Right cardiac atrium (tissue), 5 donors: ENCODE results near the gene KRT6B. TPM values are rescaled to one million over a fixed set of nuclear protein-coding genes. Genes with fewer than 3 reads are reported as not detected.

Experiments
- ATAC-seq, 2 donors: fragments of 200-7000 bp; cut with Tn5 transposase; one replicate each; pipeline versions ENCODE4 v1.8.0 to v1.9.1; 2020; ENCODE audit warnings: moderate library complexity in 2 of 2, mild to moderate bottlenecking in 1 of 2
- DNase-seq, 3 donors: peaks; one replicate each; pipeline ENCODE4 v3.0.0-alpha.2; 2020
- H3K27ac ChIP-seq: one replicate; pipeline ENCODE4 v1.5.1; 2013; ENCODE audit warnings: mild to moderate bottlenecking, low read length, control low read depth, moderate library complexity
- H3K27me3 ChIP-seq: one replicate; pipeline ENCODE4 v1.6.1; 2013; ENCODE audit not compliant: control insufficient read depth, insufficient read depth
- H3K4me1 ChIP-seq: one replicate; pipeline ENCODE4 v1.6.1; 2013; ENCODE audit warnings: low read length; ENCODE audit not compliant: control insufficient read depth, insufficient read depth
- H3K4me3 ChIP-seq: one replicate; pipeline ENCODE4 v1.5.1; 2013; ENCODE audit warnings: low read length, control low read depth
- H3K9me3 ChIP-seq: one replicate; pipeline ENCODE4 v1.6.1; 2013; ENCODE audit warnings: low read length; ENCODE audit not compliant: control insufficient read depth
- WGBS: extraction: QIAGEN DNeasy Blood & Tissue Kit; methylation state at CpG from one replicate; pipeline ENCODE4 v1.1.7; 2013; 5-methylcytosine and 5-hydroxymethylcytosine counted together
- intact Hi-C, 4 donors: fragments of 100-400 bp; cut with DNase I; formaldehyde crosslinking; loops; one replicate each; pipeline versions ENCODE4 v1.11.0 to v1.14.0; 2022 to 2023
- polyA plus RNA-seq: library from polyadenylated mRNA; stranded (reverse); fragments of 200-250 nt; gene quantifications from one replicate; pipeline ENCODE4 v1.2.3, GENCODE V29; 2013
- total RNA-seq, 4 donors: library from RNA; stranded (reverse); fragmentation: NEBNext Ultra II Directional; extraction: Animal tissue kit (Norgen Biotek cat#: 25700); gene quantifications; one replicate each; pipeline ENCODE4 v1.2.1, GENCODE V29; 2021
- donor health status: healthy with polysubstance abuse.
- donor health status: DM: no; HTN: yes; CAD: no.
- donor health status: DM: no; HTN: no; CAD: no.
- donor health status: DM: no; HTN: yes; CAD: no; lungs with severe emphysema.
- donor health status: DM: yes; HTN: yes; CAD: no.

Gene KRT6B
- total and polyA plus RNA-seq, 5 donors, result not detected

GRCh38 chr12:52436000-52436827 is 15.7 kb downstream of the KRT6B start:
- peak in 2 of 3 donors; percentile 59 to 78 for DNase-seq
- ATAC-seq, result peak; percentile 73 to 92
- intact Hi-C loops, result no loop called here

GRCh38 chr12:52435659-52435999 is 16.3 kb downstream of the KRT6B start:
- no peak for ATAC-seq
- Histone ChIP-seq H3K27ac (no peak overlapping the region), H3K4me1 (no peaks in the 10 kb centered on the region), H3K27me3 (no peaks in the 10 kb centered on the region), H3K4me3 (no peak overlapping the region), H3K9me3 (no peaks in the 10 kb centered on the region)
- intact Hi-C loops, result no loop called here
- no peak for DNase-seq
- WGBS, result 79% methylated on average over 6 of the region's 6 CpGs

More at GRCh38 chr12:52436000-52436827, 15.7 kb downstream of the KRT6B start:
- Histone ChIP-seq H3K4me1 (no peaks in the 10 kb centered on the region), H3K27me3 (no peaks in the 10 kb centered on the region), H3K27ac (no peak overlapping the region), H3K4me3 (no peak overlapping the region), H3K9me3 (no peaks in the 10 kb centered on the region)
- WGBS, result 52% methylated on average over 9 of the region's 9 CpGs

- Histone ChIP-seq H3K4me1 (no peaks in the 10 kb centered on the region), H3K9me3 (no peaks in the 10 kb centered on the region), H3K27me3 (no peaks in the 10 kb centered on the region), H3K27ac (no peak overlapping the region), H3K4me3 (no peak overlapping the region)
- WGBS, result 92% methylated on average over 6 of the region's 6 CpGs
- DNase-seq, result no peak
- ATAC-seq, result no peak
- intact Hi-C loops, result no loop called here
These were observed 17.0 kb downstream of the KRT6B start for GRCh38 chr12:52434760-52435530.

- no peaks in the 10 kb centered on the region for H3K9me3 ChIP-seq
- ATAC-seq, result no peak
- no peak within 1 kb of the TSS for H3K27ac ChIP-seq
- H3K4me1 ChIP-seq, result no peaks in the 10 kb centered on the region
- WGBS, result 83% methylated on average over 20 of the region's 20 CpGs
- DNase-seq, result no peak
- no peak within 1 kb of the TSS for H3K4me3 ChIP-seq
- intact Hi-C loops, result no loop called here
- H3K27me3 ChIP-seq, result no peaks in the 10 kb centered on the region
These were observed 17.7 kb downstream of the KRT6B start, which contains the start of gene KRT75 for GRCh38 chr12:52434081-52434733. TSS of gene KRT75 (minus strand) at chr12:52434371. CDS start at chr12:52434304, 67 bp downstream.

- intact Hi-C loops, result no loop called here
- no peaks in the 10 kb centered on the region for H3K27me3 ChIP-seq
- DNase-seq (no peak), ATAC-seq (no peak)
- H3K9me3 ChIP-seq, result no peaks in the 10 kb centered on the region
- H3K4me3 ChIP-seq, result no peak overlapping the region
- 92% methylated on average over 12 of the region's 12 CpGs for WGBS
- no peaks in the 10 kb centered on the region for H3K4me1 ChIP-seq
- H3K27ac ChIP-seq, result no peak overlapping the region
These were observed 18.4 kb downstream of the KRT6B start for GRCh38 chr12:52433501-52434080.

GRCh38 chr12:52432559-52433207 is 19.3 kb downstream of the KRT6B start:
- WGBS, result 73% methylated on average over 6 of the region's 6 CpGs
- Histone ChIP-seq H3K27me3 (no peaks in the 10 kb centered on the region), H3K4me1 (no peaks in the 10 kb centered on the region), H3K9me3 (no peaks in the 10 kb centered on the region), H3K27ac (no peak overlapping the region), H3K4me3 (no peak overlapping the region)
- no peak for DNase-seq
- ATAC-seq, result no peak
- intact Hi-C loops, result no loop called here

GRCh38 chr12:52428121-52428520 is 23.8 kb downstream of the KRT6B start:
- no peaks in the 10 kb centered on the region for H3K9me3 ChIP-seq
- no peak overlapping the region for H3K27ac ChIP-seq
- DNase-seq (no peak), ATAC-seq (no peak)
- intact Hi-C loops, result no loop called here
- H3K27me3 ChIP-seq, result no peaks in the 10 kb centered on the region
- no peak overlapping the region for H3K4me3 ChIP-seq
- WGBS, result 88% methylated on average over 10 of the region's 10 CpGs
- H3K4me1 ChIP-seq, result no peaks in the 10 kb centered on the region

GRCh38 chr12:52427083-52427482 is 24.9 kb downstream of the KRT6B start:
- DNase-seq (no peak), ATAC-seq (no peak)
- 76% methylated on average over 1 of the region's 1 CpG for WGBS
- intact Hi-C loops, result no loop called here
- Histone ChIP-seq H3K27ac (no peak overlapping the region), H3K9me3 (no peaks in the 10 kb centered on the region), H3K4me3 (no peak overlapping the region), H3K4me1 (no peaks in the 10 kb centered on the region), H3K27me3 (no peaks in the 10 kb centered on the region)

GRCh38 chr12:52426034-52426433 is 25.9 kb downstream of the KRT6B start:
- Histone ChIP-seq H3K27ac (no peak overlapping the region), H3K9me3 (no peaks in the 10 kb centered on the region), H3K27me3 (no peaks in the 10 kb centered on the region), H3K4me1 (no peaks in the 10 kb centered on the region), H3K4me3 (no peak overlapping the region)
- ATAC-seq (no peak), DNase-seq (no peak)
- intact Hi-C loops, result no loop called here
- 90% methylated on average over 2 of the region's 2 CpGs for WGBS

GRCh38 chr12:52425466-52425865 is 26.5 kb downstream of the KRT6B start:
- WGBS, result 85% methylated on average over 5 of the region's 5 CpGs
- H3K27me3 ChIP-seq, result no peaks in the 10 kb centered on the region

More at GRCh38 chr12:52425466-52425865, 26.5 kb downstream of the KRT6B start:
- Histone ChIP-seq H3K4me3 (no peak overlapping the region), H3K9me3 (no peaks in the 10 kb centered on the region), H3K4me1 (no peaks in the 10 kb centered on the region), H3K27ac (no peak overlapping the region)
- intact Hi-C loops, result no loop called here
- DNase-seq (no peak), ATAC-seq (no peak)
